NCI-H526 treated with DMSO at 0.1 percent for 48 hours (cell line): ENCODE measurements around the gene GDF2.

ENCODE experiments used
- DNase-seq: peaks from one replicate; lab custom pipeline; 2025; lab: John Stamatoyannopoulos, UW

GDF2 gene

GRCh38 chr10:47351899-47352815 is 29.9 kb downstream of the GDF2 start:
- no peak for DNase-seq

- no peak for DNase-seq
Observed at GRCh38 chr10:47353351-47353750, 31.1 kb downstream of the GDF2 start.

GRCh38 chr10:47354165-47354564 is 31.9 kb downstream of the GDF2 start:
- DNase-seq = no peak

DNA sequence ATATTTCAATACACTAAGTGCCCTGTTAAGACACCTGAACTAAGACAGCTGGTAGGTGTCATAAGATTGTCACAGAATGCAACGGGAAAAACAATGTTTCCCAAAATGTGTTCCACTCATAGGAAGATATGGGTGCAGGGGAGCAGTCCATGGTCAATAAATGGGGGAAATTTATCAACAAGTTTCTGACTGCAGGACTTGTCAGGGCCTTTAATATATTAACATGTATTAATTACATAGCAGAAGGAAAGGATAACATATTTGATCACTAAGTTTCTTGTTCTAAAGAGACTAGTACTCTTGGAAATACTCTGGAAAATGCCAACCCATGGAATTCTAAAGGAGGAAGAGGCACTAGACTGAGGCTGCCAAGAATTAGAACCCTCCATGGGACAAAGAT is 32.6 kb downstream of the GDF2 start:
- DNase-seq = no peak

GRCh38 chr10:47356708-47357107 is 34.5 kb downstream of the GDF2 start:
- DNase-seq = no peak

GRCh38 chr10:47357131-47357582 is 34.9 kb downstream of the GDF2 start:
- DNase-seq = no peak

- DNase-seq = no peak
Observed at GRCh38 chr10:47357911-47358310, 35.7 kb downstream of the GDF2 start.

GRCh38 chr10:47358457-47358856 is 36.2 kb downstream of the GDF2 start:
- DNase-seq = no peak

GRCh38 chr10:47359101-47359500 is 36.8 kb downstream of the GDF2 start:
- DNase-seq = no peak

- no peak for DNase-seq
Observed at GRCh38 chr10:47359626-47360418, 37.6 kb downstream of the GDF2 start.

DNA sequence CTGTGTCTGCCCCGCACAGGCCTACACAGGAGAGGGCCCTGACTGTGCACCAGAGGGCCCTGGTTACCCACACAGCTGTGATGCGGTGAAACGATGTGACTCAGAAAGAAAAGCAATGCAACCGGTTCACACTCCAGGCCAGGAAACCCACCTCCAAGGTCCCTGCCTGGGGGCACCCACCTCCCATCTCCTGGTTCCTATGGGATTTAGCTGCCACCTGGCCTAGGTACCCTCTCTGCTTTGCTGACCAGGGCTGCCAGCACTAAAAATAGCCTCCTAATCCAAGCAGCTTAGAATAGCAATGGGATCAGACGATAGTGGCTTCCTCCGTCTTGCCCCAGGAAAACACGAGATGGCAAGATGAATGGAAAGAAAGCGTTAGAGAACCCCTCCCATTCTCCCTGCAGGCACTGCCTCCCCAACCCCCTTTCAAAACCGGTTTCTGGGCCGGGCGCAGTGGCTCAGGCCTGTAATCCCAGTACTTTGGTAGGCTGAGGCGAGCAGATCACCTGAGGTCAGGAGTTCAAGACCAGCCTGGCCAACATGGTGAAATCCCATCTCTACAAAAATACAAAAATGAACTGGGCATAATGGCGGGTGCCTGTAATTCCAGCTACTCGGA is 38.3 kb downstream of the GDF2 start:
- DNase-seq = no peak

- DNase-seq = no peak
Observed at GRCh38 chr10:47361293-47361692, 39.0 kb downstream of the GDF2 start.

- DNase-seq = no peak
Observed at GRCh38 chr10:47362199-47362598, 39.9 kb downstream of the GDF2 start.

DNA sequence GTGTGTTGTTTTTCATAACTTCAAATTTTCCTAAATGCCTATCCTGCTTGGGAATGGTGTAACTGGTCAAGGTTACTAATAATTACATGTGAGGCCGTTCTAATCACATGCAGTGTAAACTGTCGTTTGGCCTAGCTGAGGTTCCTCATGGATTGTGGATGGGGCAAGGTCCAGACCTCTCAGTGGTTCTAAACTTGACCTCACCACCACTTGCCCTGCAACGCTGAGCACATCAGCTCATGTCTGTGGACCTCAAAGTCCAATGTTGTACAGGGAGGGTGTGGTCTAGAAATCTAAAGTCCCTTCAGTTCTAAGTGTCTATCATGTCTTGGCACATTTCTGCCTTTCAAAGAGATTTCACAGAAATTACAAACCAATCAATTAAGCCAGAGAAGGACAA is 41.5 kb downstream of the GDF2 start:
- no peak for DNase-seq

DNA sequence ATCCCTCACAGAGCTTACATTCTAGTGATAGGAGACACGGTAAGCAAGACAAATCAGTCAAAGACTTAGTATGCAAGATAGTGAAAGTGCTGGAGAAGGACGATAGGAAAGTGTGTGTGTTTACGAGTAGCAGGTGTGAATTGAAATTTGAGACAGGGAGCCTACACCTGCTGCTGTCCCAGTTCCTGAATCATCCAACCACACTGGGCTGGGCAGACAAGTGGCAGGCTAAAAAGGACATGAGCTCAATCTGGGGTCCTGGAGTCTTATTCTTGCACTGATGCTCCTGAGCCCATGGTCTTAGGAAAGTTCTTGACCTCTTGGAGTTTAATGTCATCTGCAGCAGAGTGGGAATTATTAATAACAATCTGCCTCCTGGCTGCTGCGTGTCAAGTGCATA is 42.1 kb downstream of the GDF2 start:
- DNase-seq = peak; percentile 44

- DNase-seq = no peak
Observed at GRCh38 chr10:47364911-47365310, 42.7 kb downstream of the GDF2 start.

GRCh38 chr10:47365431-47366180 is 43.4 kb downstream of the GDF2 start:
- DNase-seq = no peak

DNA sequence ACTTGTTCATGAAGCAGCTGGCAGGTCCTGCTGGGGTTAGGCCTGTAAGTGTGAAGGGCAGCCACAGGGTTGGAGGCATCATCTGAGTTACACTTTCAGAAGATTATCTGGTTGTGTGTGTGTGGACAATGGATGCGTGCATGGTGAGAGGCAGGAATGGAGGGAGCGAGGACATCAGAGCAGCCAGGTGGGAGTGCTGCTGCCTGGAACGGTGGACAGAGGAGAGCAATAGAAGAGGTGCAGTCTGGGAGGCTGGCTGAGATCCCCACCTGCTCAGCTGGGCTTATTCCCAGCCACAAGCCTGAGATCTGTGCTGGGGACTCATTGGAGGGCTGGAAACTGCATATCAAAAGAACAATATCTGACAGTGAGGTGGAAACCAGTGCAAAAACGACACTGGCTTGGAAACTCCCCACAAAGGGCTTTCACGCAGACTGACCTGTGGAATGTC is 44.0 kb downstream of the GDF2 start:
- DNase-seq = no peak

DNA sequence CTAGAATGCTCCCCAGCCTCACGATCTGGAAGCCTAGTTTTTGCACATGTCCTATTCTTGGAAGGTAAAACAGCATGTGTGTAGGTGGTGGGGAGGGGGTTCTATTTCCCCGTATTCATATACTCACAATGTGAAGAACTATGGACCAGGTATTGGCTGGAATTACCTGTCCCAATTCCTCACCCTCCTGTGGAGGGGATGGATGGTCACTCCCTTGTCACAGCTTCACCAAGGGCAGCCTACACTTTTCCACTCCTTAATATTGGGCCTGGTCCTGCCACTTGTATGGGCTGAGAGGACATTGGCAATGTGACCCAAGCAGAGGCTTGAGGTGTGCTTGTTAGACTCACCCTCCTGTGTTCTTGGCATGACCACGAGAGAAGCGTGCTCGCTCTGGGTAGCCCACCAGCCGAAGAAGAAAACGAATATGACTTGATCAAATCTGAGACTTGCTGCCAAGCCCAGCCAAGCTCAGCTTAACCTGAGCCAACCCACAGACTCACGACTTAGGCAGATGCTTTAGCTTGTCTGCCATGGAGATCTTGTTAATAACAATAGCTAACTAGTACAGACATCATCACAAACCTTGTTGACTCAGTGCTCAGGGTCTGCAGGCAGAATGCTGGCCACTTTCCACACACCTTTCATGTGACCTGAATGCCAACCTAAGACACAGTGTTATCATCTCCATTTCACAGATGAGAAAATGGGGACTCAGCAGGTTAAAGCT is 44.6 kb downstream of the GDF2 start:
- DNase-seq = no peak

DNA sequence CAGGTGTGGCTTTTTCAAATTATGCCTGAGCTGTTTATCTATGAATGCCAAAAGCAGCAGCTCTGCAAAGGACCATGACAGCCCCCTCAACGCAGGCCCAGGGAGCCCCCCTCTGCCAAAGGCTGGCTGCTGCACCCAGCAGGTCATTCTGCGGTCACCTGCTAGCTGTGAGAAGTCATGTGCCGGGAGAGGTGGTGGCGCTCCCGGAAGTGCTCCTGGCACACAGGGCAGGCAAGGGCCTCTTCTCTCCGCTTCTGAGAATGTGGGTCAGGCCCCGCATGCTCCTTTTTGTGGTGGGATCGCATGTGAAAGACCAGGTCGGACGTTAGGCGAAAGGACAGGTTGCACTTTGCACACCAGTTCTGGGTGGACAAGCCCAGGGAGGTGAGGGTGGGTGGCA is 45.4 kb downstream of the GDF2 start:
- no peak for DNase-seq
